Naive thymus-derived CD4-positive, alpha-beta T cell (primary cell): Measurements from ENCODE around the gene TRIML1. TPM values are rescaled to one million over a fixed set of nuclear protein-coding genes. Genes with fewer than 3 reads are reported as not detected.

Experiments
- ATAC-seq: fragments of 150-1000 bp; cut with Tn5 transposase; 2 replicates; pipeline ENCODE4 v1.10.0; 2021; ENCODE audit warnings: mild to moderate bottlenecking, moderate library complexity
- CTCF ChIA-PET: fragments of 350-600 bp; sonication (Branson Sonifier 250); formaldehyde crosslinking; loops from one replicate; lab custom pipeline; 2021; ENCODE audit warnings: antibody characterized with exemption; lab: Charles Lee
- POLR2A ChIA-PET: fragments of 350-600 bp; sonication (Branson Sonifier 250); formaldehyde crosslinking; loops from one replicate; lab custom pipeline; 2021; ENCODE audit warnings: antibody characterized with exemption, inconsistent platforms; lab: Charles Lee
- DNase-seq, 9 donors: peaks; one replicate each; pipeline versions ENCODE4 v3.0.0 to v3.0.0-alpha.2; 2020 to 2022; ENCODE audit warnings: mixed read lengths in 1 of 9
- H3K27ac ChIP-seq: one replicate; pipeline ENCODE4 v1.7.0; 2013; ENCODE audit warnings: mild to moderate bottlenecking, low read depth, low read length, moderate library complexity
- H3K27me3 ChIP-seq, 2 donors: one replicate each; pipeline ENCODE4 v1.7.0; 2013; ENCODE audit warnings: low read length in 2 of 2, mild to moderate bottlenecking in 2 of 2, moderate library complexity in 2 of 2; ENCODE audit not compliant: control insufficient read depth in 2 of 2, insufficient read depth in 2 of 2
- H3K36me3 ChIP-seq, 3 experiments: 1 replicate in 2 of 3; 2 replicates in 1 of 3; pipeline ENCODE4 v1.7.0; 2013; ENCODE audit warnings: low read length in 3 of 3, mild to moderate bottlenecking in 3 of 3, moderate library complexity in 1 of 3; ENCODE audit not compliant: insufficient read depth in 3 of 3, control insufficient read depth in 2 of 3
- H3K4me1 ChIP-seq, 2 donors: one replicate each; pipeline ENCODE4 v1.7.0; 2013; ENCODE audit warnings: low read length in 2 of 2, mild to moderate bottlenecking in 2 of 2, moderate library complexity in 1 of 2; ENCODE audit not compliant: control insufficient read depth in 2 of 2, insufficient read depth in 2 of 2
- H3K4me3 ChIP-seq: 2 replicates; pipeline ENCODE4 v1.7.0; 2013; ENCODE audit warnings: mild to moderate bottlenecking, low read length
- H3K9me3 ChIP-seq, 3 experiments: 1 replicate in 2 of 3; 2 replicates in 1 of 3; pipeline ENCODE4 v1.7.0; 2013; ENCODE audit warnings: low read length in 3 of 3; ENCODE audit not compliant: control insufficient read depth in 2 of 3
- H3K27ac Mint-ChIP-seq, 9 donors: one replicate each; pipeline ENCODE4 v1.8.0; 2020 to 2022; ENCODE audit warnings: mixed read lengths in 9 of 9, mild to moderate bottlenecking in 8 of 9, moderate library complexity in 5 of 9, inconsistent platforms in 2 of 9
- H3K27me3 Mint-ChIP-seq, 5 donors: one replicate each; pipeline ENCODE4 v1.8.0; 2021 to 2022; ENCODE audit warnings: mixed read lengths in 5 of 5, mild to moderate bottlenecking in 1 of 5
- H3K36me3 Mint-ChIP-seq, 5 donors: one replicate each; pipeline ENCODE4 v1.8.0; 2020 to 2022; ENCODE audit warnings: mixed read lengths in 5 of 5, mild to moderate bottlenecking in 3 of 5, inconsistent platforms in 1 of 5
- H3K4me1 Mint-ChIP-seq, 7 donors: one replicate each; pipeline ENCODE4 v1.8.0; 2020 to 2022; ENCODE audit warnings: mixed read lengths in 7 of 7, mild to moderate bottlenecking in 3 of 7, inconsistent platforms in 1 of 7
- H3K4me3 Mint-ChIP-seq, 10 donors: one replicate each; pipeline ENCODE4 v1.8.0; 2020 to 2022; ENCODE audit warnings: mild to moderate bottlenecking in 10 of 10, mixed read lengths in 10 of 10, moderate library complexity in 6 of 10, inconsistent platforms in 2 of 10
- H3K9me3 Mint-ChIP-seq, 11 donors: one replicate each; pipeline ENCODE4 v1.8.0; 2020 to 2022; ENCODE audit warnings: mixed read lengths in 11 of 11, mild to moderate bottlenecking in 4 of 11, inconsistent platforms in 1 of 11, moderate library complexity in 1 of 11
- intact Hi-C, 2 donors: fragments of 100-400 bp; cut with micrococcal nuclease; formaldehyde crosslinking; loops; one replicate each; pipeline ENCODE4 v1.15.1; 2023
- polyA plus RNA-seq, 2 donors: library from polyadenylated mRNA; unstranded; fragments of 300-500 nt; fragmentation: Illumina TruSeq; gene quantifications; one replicate each; pipeline ENCODE4 v1.2.3, GENCODE V29; 2021
- total RNA-seq, 6 experiments: library from RNA in 5 of 6; stranded (reverse) in 5 of 6; gene quantifications; 1 replicate in 5 of 6; 2 replicates in 1 of 6; pipeline ENCODE4 v1.2.3 and lab custom pipeline; 2021 to 2026

Gene TRIML1
- total and polyA plus RNA-seq, 7 experiments from 2014 or later: not detected

DNA sequence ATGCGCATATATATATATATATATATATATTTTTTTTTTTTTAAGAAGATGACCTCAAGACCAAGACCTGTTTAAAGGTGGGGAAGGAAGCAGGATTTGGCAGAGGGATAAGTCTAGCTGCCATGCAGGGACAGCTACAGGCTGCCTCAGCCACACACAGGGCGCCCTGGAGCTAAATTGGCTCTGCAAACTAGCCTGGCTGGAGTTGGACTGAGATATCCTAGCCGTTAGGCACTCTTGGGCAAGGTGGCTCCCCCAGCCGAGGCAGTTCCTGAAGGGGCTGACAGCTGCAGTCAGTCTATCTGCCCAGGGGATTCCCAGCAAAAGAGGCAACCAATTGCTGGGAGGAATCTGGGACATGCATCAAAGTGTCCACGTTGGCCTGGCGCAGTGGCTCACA lies 21.9 kb downstream of the TRIML1 start:
- Mint-ChIP-seq H3K27ac (no peak overlapping the region), H3K36me3 (no peaks in the 10 kb centered on the region), H3K4me1 (no peaks in the 10 kb centered on the region), H3K27me3 (no peaks in the 10 kb centered on the region), H3K9me3 (peaks cover 0 to 24% (median 8%) of the 10 kb centered on the region in 11 donors), H3K4me3 (no peak overlapping the region)
- Histone ChIP-seq H3K4me3 (no peak overlapping the region), H3K27ac (no peak overlapping the region), H3K9me3 (no peaks in the 10 kb centered on the region), H3K36me3 (no peaks in the 10 kb centered on the region), H3K27me3 (no peaks in the 10 kb centered on the region), H3K4me1 (no peaks in the 10 kb centered on the region)
- ATAC-seq: no peak
- ChIA-PET POLR2A (no interaction called here), CTCF (no interaction called here)
- intact Hi-C loops: no loop called here
- DNase-seq: no peak

DNA sequence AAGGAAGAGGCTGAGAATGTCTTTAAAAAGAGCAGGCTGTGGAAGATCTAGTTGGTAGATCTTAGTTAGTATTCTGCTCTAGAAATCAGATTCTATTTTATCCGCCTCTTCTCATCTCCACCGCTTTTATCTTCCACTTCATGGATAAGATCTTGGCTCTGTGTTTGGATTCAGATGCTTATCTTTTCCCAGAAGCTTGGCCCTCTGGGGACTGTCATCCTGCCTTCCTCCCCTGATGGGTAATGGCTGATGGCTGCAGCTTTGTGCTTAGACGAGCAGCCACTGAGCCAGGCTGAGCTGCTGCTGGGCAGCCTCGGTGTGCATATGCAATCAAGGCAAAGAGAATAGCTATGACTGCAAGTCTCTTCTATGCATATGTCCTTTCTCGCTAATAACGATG lies 23.5 kb downstream of the TRIML1 start:
- Histone ChIP-seq H3K9me3 (no peaks in the 10 kb centered on the region), H3K4me3 (no peak overlapping the region), H3K27me3 (no peaks in the 10 kb centered on the region), H3K36me3 (no peaks in the 10 kb centered on the region), H3K27ac (no peak overlapping the region), H3K4me1 (no peaks in the 10 kb centered on the region)
- peaks cover 0 to 21% (median 7%) of the 10 kb centered on the region in 11 donors for H3K9me3 Mint-ChIP-seq
- no peak overlapping the region for H3K4me3 Mint-ChIP-seq
- intact Hi-C loops: no loop called here
- no peaks in the 10 kb centered on the region for H3K36me3 Mint-ChIP-seq
- no peak overlapping the region for H3K27ac Mint-ChIP-seq
- DNase-seq (no peak), ATAC-seq (no peak)
- no peaks in the 10 kb centered on the region for H3K27me3 Mint-ChIP-seq
- CTCF ChIA-PET: no interaction called here
- POLR2A ChIA-PET: no interaction called here
- no peaks in the 10 kb centered on the region for H3K4me1 Mint-ChIP-seq

DNA sequence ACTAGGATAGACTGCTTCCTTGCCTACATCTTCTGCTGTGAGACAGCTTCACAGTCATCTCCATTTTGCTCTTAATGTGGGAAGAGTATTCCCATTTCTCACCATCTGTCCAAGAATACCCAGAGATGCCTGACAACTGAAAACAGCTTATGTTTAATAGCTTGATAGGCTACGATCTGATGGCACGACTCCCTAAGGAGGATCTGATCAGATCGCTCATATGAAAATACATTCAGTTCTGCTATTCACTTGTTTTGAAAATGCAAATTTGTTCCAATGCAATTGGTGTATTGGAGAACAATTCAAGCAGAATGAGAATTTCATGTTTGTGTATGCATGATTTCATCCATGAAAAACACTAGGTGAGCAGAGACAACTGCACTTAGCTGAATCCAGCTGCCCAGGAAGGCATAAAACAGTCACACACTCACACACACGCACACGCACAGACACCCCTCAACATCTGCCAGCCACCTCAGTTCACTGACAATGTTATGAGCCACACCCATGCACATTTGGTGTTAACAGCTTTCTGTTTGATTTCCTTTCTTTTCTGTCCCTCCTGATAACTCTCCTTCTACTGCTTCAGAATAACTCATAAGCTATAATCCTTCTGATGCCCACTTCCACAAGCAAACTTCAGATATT lies 29.6 kb downstream of the TRIML1 start:
- Histone ChIP-seq H3K27ac (no peak overlapping the region), H3K36me3 (no peaks in the 10 kb centered on the region), H3K4me3 (no peak overlapping the region), H3K4me1 (no peaks in the 10 kb centered on the region), H3K9me3 (peaks cover 0 to 4% (median 0%) of the 10 kb centered on the region in 3 experiments), H3K27me3 (no peaks in the 10 kb centered on the region)
- POLR2A ChIA-PET: no interaction called here
- Mint-ChIP-seq H3K4me1 (no peaks in the 10 kb centered on the region), H3K27ac (no peak overlapping the region), H3K27me3 (no peaks in the 10 kb centered on the region), H3K9me3 (peaks cover 0 to 31% (median 12%) of the 10 kb centered on the region in 11 donors), H3K4me3 (no peak overlapping the region), H3K36me3 (no peaks in the 10 kb centered on the region)
- DNase-seq (no peak), ATAC-seq (no peak)
- intact Hi-C loops: no loop called here
- CTCF ChIA-PET: no interaction called here

DNA sequence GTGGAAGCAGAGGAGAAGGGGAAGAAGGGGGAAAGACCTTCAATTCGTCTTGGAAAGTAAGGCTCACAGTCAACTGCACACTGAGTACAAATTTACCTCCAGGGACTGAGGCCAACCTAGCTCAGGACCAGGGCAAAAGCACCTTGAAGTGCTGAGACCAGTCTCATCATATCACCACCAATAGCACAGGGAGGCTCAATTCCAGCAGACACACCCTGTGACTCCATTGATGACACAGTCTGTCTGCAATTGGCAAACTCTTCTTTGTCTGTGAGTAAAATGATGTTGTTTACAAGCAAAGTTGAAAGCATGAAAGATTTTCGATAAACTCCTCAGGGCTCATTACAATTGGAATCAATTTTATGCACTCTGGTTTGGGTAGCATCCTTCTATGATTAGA lies 32.3 kb downstream of the TRIML1 start:
- no peak for ATAC-seq
- no peak for DNase-seq
- H3K4me1 Mint-ChIP-seq: no peaks in the 10 kb centered on the region
- H3K4me3 Mint-ChIP-seq: no peak overlapping the region
- Histone ChIP-seq H3K27ac (no peak overlapping the region), H3K36me3 (no peaks in the 10 kb centered on the region), H3K9me3 (peaks cover 0 to 4% (median 0%) of the 10 kb centered on the region in 3 experiments), H3K27me3 (no peaks in the 10 kb centered on the region), H3K4me1 (no peaks in the 10 kb centered on the region), H3K4me3 (no peak overlapping the region)
- no peak overlapping the region for H3K27ac Mint-ChIP-seq
- no peaks in the 10 kb centered on the region for H3K36me3 Mint-ChIP-seq
- peaks cover 3 to 30% (median 14%) of the 10 kb centered on the region in 11 donors for H3K9me3 Mint-ChIP-seq
- no peaks in the 10 kb centered on the region for H3K27me3 Mint-ChIP-seq
- intact Hi-C loops: no loop called here
- POLR2A ChIA-PET: no interaction called here
- CTCF ChIA-PET: no interaction called here

DNA sequence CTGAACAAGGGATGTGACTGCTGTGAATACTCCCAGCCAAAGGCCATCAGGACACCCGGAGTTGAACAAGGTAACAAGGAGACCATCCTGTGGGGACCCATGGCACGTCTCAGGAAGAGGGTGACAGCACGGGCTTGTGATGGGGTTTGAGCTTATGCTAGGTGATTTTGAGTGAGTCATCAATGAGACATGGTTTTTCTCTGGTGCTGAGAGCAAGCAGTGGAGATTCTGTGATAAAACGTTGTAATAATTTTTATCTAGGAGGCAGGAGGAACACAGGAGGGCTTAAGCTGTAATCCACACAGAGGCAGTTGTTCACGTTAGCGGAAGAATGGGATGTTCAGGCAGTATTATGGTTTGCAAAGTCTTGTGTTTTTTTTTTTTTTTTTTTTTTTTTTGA lies 36.0 kb downstream of the TRIML1 start:
- Histone ChIP-seq H3K4me1 (no peaks in the 10 kb centered on the region), H3K27me3 (no peaks in the 10 kb centered on the region), H3K36me3 (no peaks in the 10 kb centered on the region), H3K9me3 (peaks cover 0 to 3% (median 0%) of the 10 kb centered on the region in 3 experiments), H3K27ac (no peak overlapping the region), H3K4me3 (no peak overlapping the region)
- ATAC-seq (no peak), DNase-seq (no peak)
- intact Hi-C loops: no loop called here
- Mint-ChIP-seq H3K36me3 (no peaks in the 10 kb centered on the region), H3K27ac (no peak overlapping the region), H3K27me3 (no peaks in the 10 kb centered on the region), H3K4me3 (no peak overlapping the region), H3K4me1 (no peaks in the 10 kb centered on the region), H3K9me3 (peaks cover 2 to 31% (median 12%) of the 10 kb centered on the region in 11 donors)
- CTCF ChIA-PET: no interaction called here
- POLR2A ChIA-PET: no interaction called here

DNA sequence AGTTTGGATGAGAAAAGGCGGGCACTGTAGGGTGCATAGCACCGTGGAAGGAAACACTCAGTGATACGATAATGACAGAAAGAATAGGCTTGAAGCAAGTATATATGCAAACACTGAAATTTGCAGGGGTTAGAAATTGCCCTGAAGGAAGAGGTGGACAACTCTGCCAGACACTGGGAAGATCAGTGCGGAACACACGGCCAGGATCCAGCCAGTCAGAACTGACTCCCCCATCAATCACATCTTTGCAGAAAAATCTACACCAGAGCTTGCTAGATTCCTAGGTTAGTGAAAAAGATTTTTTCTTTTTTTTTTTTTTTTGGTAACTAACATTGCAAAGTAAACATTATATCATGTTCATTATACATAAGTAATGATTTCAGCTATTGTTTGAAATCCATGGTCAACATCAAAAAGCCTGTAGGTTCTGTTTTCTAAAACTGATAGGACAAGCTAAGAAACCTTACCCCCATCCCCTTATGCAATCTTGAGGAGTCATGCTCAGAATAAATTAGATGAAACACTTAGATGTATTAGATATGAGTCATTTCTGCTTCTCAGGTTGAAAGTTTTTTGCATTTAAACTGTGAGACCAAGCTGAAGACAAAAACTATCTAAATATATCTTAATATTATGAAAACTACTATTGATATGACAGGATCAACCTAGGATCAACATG lies 38.9 kb downstream of the TRIML1 start:
- no peaks in the 10 kb centered on the region for H3K36me3 Mint-ChIP-seq
- H3K4me1 ChIP-seq: no peaks in the 10 kb centered on the region
- ATAC-seq: no peak
- POLR2A ChIA-PET: no interaction called here
- no peak overlapping the region for H3K4me3 ChIP-seq
- H3K27ac ChIP-seq: no peak overlapping the region
- H3K9me3 ChIP-seq: no peaks in the 10 kb centered on the region
- no peaks in the 10 kb centered on the region for H3K27me3 Mint-ChIP-seq
- no peak for DNase-seq
- CTCF ChIA-PET: no interaction called here
- no peaks in the 10 kb centered on the region for H3K4me1 Mint-ChIP-seq
- no peak overlapping the region for H3K4me3 Mint-ChIP-seq
- peaks cover 2 to 43% (median 13%) of the 10 kb centered on the region in 11 donors for H3K9me3 Mint-ChIP-seq
- no peak overlapping the region for H3K27ac Mint-ChIP-seq
- intact Hi-C loops: no loop called here
- no peaks in the 10 kb centered on the region for H3K27me3 ChIP-seq
- no peaks in the 10 kb centered on the region for H3K36me3 ChIP-seq

DNA sequence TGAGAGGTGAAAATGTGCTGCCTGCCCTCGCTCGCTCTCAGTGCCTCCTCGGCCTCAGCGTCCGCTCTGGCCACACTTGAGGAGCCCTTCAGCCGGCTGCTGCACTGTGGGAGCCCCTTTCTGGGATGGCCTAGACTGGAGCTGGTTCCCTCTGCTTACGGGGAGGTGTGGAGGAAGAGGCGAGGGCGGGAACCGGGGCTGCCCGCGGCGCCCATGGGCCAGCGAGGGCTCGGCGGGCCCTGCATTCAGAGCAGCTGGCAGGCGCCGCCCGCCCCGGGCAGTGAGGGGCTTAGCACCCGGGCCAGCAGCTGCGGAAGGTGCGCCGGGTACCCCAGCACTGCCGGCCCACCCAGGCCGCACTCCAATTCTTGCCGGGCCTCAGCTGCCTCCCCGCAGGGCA lies 39.6 kb downstream of the TRIML1 start:
- CTCF ChIA-PET: no interaction called here
- Mint-ChIP-seq H3K4me1 (no peaks in the 10 kb centered on the region), H3K27ac (no peak overlapping the region), H3K36me3 (no peaks in the 10 kb centered on the region), H3K4me3 (no peak overlapping the region), H3K27me3 (no peaks in the 10 kb centered on the region), H3K9me3 (peaks cover 2 to 45% (median 13%) of the 10 kb centered on the region in 11 donors)
- Histone ChIP-seq H3K27me3 (no peaks in the 10 kb centered on the region), H3K36me3 (no peaks in the 10 kb centered on the region), H3K27ac (no peak overlapping the region), H3K9me3 (no peaks in the 10 kb centered on the region), H3K4me1 (no peaks in the 10 kb centered on the region), H3K4me3 (no peak overlapping the region)
- intact Hi-C loops: no loop called here
- DNase-seq (no peak), ATAC-seq (no peak)
- POLR2A ChIA-PET: no interaction called here
